GM19397 (cell line): ENCODE data around the gene PCDHGA9.
"Not testable (repeated sequence)": the region's sequence is repeated elsewhere in the genome, so short reads cannot be mapped to it uniquely, and the experiment has no call there.

Experiments used
- ATAC-seq: cut with Tn5 transposase; IDR thresholded peaks from one replicate; pipeline ENCODE4 v1.9.1; 2021; ENCODE audit warnings: mild to moderate bottlenecking, moderate library complexity; ENCODE audit not compliant: unreplicated experiment

PCDHGA9 gene

DNA sequence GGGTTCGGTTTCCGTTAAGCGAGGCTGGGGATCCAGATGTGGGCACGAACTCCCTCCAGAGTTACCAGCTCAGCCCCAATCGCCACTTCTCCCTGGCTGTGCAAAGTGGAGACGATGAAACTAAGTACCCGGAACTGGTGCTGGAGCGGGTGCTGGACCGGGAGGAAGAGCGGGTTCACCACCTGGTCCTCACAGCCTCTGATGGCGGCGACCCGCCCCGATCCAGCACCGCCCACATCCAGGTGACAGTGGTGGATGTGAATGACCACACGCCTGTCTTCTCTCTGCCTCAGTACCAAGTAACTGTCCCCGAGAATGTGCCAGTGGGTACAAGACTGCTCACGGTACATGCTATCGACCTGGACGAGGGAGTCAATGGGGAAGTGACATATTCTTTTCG is 19.2 kb upstream of the PCDHGA9 start:
- no peak for ATAC-seq

DNA sequence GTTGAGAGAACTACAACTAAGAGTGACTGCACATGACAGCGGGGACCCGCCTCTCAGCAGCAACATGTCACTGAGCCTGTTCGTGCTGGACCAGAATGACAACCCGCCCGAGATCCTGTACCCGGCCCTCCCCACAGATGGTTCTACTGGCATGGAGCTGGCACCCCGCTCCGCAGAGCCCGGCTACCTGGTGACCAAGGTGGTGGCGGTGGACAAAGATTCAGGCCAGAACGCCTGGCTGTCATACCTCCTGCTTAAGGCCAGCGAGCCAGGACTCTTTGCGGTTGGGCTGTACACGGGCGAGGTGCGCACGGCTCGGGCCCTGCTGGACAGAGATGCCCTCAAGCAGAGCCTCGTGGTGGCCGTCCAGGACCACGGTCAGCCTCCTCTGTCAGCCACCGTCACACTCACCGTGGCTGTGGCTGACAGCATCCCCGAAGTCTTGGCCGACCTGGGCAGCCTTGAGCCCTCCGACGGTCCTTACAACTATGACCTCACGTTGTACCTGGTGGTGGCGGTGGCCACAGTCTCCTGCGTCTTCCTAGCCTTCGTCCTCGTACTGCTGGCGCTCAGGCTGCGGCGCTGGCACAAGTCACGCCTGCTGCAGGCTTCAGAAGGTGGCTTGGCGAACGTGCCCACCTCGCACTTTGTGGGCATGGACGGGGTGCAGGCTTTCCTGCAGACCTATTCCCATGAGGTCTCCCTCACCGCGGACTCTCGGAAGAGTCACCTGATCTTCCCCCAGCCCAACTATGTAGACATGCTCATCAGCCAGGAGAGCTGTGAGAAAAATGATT is 17.9 kb upstream of the PCDHGA9 start:
- ATAC-seq = no peak

DNA sequence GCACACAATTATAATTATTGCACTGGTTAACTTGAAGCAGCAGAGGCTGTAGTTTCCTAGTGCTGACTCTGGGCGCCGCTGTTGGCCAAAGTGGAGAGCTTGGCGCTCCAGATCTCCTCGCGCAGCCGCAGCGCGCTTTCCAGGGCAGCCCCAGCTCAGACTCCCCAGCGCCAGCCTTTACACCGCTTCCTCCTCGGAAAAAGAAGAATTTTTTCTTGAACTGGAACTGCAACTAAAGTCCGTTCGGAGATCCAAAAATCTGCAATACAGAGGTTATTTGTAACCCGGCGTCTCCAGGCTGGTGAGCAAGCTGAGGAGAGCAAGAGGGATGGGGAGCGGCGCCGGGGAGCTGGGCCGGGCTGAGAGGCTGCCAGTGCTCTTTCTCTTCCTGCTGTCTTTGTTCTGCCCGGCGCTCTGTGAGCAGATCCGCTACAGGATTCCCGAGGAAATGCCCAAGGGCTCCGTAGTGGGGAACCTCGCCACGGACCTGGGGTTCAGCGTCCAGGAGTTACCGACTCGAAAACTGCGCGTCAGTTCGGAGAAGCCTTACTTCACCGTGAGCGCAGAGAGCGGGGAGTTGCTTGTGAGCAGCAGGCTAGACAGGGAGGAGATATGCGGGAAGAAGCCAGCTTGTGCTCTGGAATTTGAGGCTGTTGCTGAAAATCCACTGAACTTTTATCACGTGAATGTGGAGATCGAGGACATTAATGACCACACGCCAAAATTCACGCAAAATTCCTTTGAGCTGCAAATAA is 14.8 kb upstream of the PCDHGA9 start, which contains the start of gene PCDHGB4:
PCDHGB4 (plus strand) TSS at position 142 of the 755 bp plus-strand sequence; CDS start at position 329, 187 bp downstream.
- peak; percentile 94 for ATAC-seq

DNA sequence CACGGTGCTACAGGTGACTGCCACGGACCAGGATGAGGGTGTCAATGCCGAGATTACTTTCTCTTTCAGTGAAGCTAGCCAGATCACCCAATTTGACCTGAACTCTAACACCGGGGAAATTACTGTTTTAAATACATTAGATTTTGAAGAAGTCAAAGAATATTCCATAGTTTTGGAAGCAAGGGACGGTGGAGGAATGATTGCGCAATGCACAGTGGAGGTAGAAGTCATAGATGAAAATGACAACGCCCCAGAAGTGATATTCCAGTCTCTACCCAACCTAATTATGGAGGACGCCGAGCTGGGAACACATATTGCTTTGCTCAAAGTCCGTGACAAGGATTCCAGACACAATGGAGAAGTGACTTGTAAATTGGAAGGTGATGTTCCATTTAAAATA is 13.9 kb upstream of the PCDHGA9 start:
- ATAC-seq = no peak

DNA sequence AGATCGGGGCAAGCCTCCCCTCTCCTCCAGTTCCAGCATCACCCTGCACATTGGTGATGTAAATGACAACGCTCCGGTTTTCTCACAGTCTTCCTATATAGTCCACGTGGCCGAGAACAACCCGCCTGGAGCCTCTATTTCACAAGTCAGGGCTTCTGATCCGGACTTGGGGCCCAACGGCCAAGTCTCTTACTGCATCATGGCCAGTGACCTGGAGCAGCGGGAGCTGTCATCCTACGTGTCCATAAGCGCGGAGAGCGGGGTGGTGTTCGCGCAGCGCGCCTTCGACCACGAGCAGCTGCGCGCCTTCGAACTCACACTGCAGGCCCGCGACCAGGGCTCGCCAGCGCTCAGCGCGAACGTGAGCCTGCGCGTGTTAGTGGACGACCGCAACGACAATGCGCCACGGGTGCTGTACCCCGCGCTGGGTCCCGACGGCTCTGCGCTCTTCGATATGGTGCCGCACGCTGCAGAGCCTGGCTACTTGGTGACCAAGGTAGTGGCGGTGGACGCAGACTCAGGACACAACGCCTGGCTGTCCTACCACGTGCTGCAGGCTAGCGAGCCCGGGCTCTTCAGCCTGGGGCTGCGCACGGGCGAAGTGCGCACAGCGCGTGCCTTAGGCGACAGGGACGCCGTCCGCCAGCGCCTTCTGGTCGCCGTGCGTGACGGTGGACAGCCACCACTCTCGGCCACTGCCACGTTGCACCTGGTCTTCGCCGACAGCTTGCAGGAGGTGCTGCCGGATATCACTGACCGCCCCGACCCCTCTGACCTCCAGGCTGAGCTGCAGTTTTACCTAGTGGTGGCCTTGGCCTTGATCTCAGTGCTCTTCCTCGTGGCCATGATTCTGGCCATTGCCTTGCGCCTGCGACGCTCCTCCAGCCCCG is 13.2 kb upstream of the PCDHGA9 start:
- ATAC-seq = no peak

DNA sequence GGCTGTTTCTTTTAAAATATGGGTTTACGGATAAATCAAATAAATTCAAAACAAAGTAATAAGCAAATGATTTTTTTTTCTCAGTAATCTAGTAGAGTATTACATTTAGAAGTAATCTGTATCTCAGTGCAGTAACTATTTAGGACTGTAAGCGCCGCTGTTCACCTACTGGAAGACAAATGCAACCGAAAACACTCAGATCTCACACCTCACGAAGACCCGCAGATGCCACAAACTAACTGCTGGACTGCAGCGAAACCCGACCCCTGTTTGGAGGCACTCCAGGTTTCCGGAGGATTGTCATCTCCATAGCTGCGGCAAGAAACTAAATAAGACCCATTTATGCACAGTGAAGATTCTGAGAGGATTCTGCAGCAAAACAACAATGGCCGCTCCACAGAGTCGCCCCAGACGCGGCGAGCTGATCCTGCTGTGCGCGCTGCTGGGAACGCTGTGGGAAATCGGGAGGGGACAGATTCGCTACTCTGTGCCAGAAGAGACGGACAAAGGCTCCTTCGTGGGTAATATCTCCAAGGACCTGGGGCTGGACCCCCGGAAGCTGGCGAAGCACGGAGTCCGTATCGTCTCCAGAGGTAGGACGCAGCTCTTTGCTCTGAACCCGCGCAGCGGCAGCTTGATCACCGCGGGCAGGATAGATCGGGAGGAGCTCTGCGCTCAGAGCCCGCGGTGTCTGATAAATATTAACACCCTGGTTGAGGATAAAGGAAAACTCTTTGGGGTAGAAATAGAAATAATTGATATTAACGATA is 10.0 kb upstream of the PCDHGA9 start, which contains the start of gene PCDHGA8:
PCDHGA8 (plus strand) TSS at position 205 of the 770 bp plus-strand sequence; CDS start at position 386, 181 bp downstream.
- no peak for ATAC-seq

- no peak for ATAC-seq
These were observed 9.3 kb upstream of the PCDHGA9 start for GRCh38 chr5:141393267-141393666.

DNA sequence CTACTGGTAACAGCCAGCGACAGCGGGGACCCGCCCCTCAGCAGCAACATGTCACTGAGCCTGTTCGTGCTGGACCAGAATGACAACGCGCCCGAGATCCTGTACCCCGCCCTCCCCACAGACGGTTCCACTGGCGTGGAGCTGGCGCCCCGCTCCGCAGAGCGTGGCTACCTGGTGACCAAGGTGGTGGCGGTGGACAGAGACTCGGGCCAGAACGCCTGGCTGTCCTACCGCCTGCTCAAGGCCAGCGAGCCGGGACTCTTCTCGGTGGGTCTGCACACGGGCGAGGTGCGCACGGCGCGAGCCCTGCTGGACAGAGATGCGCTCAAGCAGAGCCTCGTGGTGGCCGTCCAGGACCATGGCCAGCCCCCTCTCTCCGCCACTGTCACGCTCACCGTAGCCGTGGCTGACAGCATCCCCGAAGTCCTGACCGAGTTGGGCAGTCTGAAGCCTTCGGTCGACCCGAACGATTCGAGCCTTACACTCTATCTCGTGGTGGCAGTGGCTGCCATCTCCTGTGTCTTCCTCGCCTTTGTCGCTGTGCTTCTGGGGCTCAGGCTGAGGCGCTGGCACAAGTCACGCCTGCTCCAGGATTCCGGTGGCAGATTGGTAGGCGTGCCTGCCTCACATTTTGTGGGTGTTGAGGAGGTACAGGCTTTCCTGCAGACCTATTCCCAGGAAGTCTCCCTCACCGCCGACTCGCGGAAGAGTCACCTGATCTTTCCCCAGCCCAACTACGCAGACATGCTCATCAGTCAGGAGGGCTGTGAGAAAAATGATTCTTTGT is 8.0 kb upstream of the PCDHGA9 start:
- ATAC-seq = not testable (repeated sequence)

DNA sequence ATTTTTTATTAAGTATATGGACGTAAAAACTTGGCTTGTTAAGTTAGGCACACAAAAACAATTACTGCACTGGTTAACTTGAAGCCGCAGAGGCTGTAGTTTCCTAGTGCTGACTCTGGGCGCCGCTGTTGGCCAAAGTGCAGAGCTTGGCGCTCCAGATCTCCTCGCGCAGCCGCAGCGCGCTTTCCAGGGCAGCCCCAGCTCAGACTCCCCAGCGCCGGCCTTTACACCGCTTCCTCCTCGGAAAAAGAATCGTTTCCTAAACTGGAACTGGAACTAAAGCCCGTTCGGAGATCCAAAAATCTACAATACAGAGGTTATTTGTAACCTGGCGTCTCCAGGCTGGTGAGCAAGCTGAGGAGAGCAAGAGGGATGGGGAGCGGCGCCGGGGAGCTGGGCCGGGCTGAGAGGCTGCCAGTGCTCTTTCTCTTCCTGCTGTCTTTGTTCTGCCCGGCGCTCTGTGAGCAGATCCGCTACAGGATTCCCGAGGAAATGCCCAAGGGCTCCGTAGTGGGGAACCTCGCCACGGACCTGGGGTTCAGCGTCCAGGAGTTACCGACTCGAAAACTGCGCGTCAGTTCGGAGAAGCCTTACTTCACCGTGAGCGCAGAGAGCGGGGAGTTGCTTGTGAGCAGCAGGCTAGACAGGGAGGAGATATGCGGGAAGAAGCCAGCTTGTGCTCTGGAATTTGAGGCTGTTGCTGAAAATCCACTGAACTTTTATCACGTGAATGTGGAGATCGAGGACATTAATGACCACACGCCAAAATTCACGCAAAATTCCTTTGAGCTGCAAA is 4.6 kb upstream of the PCDHGA9 start, which contains the start of gene PCDHGB5:
PCDHGB5 (plus strand) TSS at position 192 of the 796 bp plus-strand sequence; CDS start at position 373, 181 bp downstream.
- ATAC-seq = peak; percentile 96

DNA sequence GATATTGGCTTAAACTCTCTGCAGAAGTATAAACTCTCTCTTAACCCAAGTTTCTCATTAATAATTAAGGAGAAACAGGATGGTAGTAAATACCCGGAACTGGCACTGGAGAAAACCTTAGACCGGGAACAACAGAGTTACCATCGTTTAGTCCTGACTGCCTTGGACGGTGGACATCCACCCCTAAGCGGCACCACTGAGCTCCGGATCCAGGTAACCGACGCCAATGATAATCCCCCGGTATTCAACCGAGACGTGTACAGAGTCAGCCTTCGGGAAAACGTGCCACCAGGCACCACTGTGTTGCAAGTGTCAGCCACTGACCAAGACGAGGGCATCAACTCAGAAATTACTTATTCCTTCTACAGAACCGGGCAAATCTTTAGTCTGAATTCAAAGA is 4.0 kb upstream of the PCDHGA9 start:
- no peak for ATAC-seq

GRCh38 chr5:141399555-141400258 is 2.9 kb upstream of the PCDHGA9 start:
- ATAC-seq = no peak

DNA sequence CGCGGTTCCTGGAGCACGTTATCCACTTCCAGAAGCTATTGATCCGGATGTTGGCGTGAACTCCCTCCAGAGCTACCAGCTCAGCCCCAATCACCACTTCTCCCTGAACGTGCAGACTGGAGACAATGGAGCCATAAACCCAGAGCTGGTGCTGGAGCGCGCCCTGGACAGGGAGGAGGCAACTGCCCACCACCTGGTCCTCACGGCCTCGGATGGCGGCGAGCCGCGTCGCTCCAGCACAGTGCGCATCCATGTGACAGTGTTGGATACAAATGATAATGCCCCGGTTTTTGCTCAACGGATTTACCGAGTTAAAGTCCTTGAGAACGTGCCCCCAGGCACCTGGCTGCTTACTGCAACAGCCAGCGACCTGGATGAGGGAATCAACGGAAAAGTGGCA is 809 bp downstream of the PCDHGA9 start:
- ATAC-seq = no peak

DNA sequence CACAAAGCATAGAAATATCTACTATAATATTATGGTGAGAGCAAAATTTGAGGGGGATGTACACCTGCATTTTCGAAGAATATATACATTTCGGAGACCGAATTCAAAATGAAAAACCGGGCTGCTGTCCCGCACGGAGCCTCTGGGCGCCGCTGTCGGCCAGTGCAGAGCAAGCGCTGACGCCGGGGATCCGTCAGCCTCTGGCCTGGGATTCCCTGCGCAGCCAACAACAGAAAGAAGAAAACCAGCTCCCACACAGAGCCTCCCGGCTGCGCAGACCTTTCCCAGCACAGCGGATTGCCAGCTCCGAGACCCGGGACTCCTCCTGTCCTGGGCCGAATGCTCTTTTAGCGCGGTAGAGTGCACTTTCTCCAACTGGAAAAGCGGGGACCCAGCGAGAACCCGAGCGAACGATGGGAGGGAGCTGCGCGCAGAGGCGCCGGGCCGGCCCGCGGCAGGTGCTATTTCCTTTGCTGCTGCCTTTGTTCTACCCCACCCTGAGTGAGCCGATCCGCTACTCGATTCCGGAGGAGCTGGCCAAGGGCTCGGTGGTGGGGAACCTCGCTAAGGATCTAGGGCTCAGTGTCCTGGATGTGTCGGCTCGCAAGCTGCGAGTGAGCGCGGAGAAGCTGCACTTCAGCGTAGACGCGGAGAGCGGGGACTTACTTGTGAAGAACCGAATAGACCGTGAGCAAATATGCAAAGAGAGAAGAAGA is 5.4 kb downstream of the PCDHGA9 start, which contains the start of gene PCDHGB6:
PCDHGB6 (plus strand) TSS at position 232 of the 716 bp plus-strand sequence; CDS start at position 414, 182 bp downstream.
- not testable (repeated sequence) for ATAC-seq

DNA sequence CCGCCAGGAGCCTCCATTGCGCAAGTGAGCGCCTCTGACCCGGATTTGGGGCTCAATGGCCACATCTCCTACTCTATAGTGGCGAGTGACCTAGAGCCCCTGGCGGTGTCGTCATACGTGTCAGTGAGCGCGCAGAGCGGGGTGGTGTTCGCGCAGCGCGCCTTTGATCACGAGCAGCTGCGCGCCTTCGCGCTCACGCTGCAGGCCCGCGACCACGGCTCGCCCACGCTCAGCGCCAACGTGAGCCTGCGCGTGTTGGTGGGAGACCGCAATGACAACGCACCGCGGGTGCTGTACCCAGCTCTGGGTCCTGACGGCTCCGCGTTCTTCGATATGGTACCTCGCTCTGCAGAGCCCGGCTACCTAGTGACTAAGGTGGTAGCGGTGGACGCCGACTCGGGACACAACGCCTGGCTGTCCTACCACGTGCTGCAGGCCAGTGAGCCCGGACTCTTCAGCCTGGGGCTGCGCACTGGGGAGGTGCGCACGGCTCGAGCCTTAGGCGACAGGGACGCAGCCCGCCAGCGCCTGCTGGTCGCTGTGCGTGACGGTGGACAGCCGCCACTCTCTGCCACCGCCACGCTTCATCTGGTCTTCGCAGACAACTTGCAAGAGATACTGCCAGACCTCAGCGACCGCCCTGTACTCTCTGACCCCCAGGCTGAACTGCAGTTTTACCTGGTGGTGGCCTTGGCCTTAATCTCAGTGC is 7.2 kb downstream of the PCDHGA9 start:
- ATAC-seq = no peak

DNA sequence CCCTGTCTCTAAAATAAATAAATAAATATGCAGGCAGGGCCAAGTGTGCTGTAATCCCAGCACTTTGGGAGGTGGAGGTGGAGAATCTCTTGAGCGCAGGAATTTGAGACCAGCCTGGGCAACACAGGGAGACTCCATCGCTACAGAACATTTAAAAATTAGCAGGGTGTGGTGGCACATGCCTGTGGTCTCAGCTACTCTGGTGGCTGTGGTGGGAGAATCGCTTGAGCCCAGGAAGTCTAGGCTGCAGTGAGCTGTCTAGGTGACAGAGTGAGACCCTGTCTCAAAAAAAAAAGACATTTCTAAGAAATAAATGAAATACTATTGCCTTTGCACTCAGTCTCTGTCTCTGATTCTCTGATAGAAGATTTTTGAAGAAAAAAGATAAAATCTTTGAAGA is 9.0 kb downstream of the PCDHGA9 start:
- no peak for ATAC-seq

DNA sequence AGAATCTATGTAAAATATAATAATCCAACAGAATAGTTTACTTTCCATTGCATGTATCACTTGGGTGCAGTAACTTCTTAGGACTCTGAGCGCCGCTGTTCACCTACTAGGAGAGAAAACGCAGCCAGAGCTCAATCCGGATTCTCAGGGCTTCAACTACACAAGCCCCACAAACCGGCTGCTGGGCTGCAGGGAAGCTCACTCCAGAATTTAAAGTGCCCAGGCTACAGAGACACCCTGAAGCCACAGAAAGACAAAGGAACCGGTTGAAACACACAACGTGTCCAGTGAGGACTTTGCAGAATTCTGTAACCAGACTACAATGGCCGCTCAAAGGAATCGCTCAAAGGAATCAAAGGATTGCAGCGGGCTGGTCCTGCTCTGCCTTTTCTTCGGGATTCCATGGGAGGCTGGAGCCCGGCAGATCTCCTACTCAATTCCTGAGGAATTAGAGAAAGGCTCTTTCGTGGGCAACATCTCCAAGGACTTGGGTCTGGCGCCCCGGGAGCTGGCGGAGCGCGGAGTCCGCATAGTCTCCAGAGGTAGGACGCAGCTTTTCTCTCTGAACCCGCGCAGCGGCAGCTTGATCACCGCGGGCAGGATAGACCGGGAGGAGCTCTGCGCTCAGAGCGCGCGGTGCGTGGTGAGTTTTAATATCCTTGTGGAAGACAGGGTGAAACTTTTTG is 10.4 kb downstream of the PCDHGA9 start, which contains the start of gene PCDHGA10:
PCDHGA10 (plus strand) TSS at position 134 of the 686 bp plus-strand sequence; CDS start at position 323, 189 bp downstream.
- peak; percentile 72 for ATAC-seq
